ENCODE data around the gene DCD.

- TF ChIP-seq CTCF (IDR thresholded peaks at IDR 0.05; ENCODE audit: low read length) (no peak), EZH2 (IDR thresholded peaks at IDR 0.05; ENCODE audit: borderline replicate concordance, low read length) (no peak)
Measured at GRCh38 chr12:54650409-54650808, 2.2 kb upstream of the DCD start.

All from OCI-LY1 (cell line).